Measurements from ENCODE around the gene SYT17.

The SYT17 gene

GRCh38 chr16:19172098-19172780 is 4.2 kb downstream of the SYT17 start:
- Mint-ChIP-seq H3K36me3 (ENCODE audit: low read depth) (no peaks in the 10 kb centered on the region), H3K27me3 (ENCODE audit: low read depth, poor library complexity) (peaks cover 45% of the 10 kb centered on the region), H3K9me3 (no peaks in the 10 kb centered on the region), H3K4me3 (no peak overlapping the region), H3K27ac (no peak overlapping the region), H3K4me1 (peaks cover 6% of the 10 kb centered on the region)
- no peak for TF ChIP-seq CTCF (IDR thresholded peaks at IDR 0.05)
- DNase-seq: no peak

- no peak for DNase-seq
- no peak overlapping the region for H3K4me3 Mint-ChIP-seq
- H3K9me3 Mint-ChIP-seq: no peaks in the 10 kb centered on the region
- H3K27ac Mint-ChIP-seq: no peak overlapping the region
- peaks cover 45% of the 10 kb centered on the region for H3K27me3 Mint-ChIP-seq (ENCODE audit: low read depth, poor library complexity)
- no peak for TF ChIP-seq CTCF (IDR thresholded peaks at IDR 0.05)
- H3K36me3 Mint-ChIP-seq (ENCODE audit: low read depth): no peaks in the 10 kb centered on the region
- H3K4me1 Mint-ChIP-seq: peaks cover 6% of the 10 kb centered on the region
These were observed 5.0 kb downstream of the SYT17 start for GRCh38 chr16:19173059-19173458.

- TF ChIP-seq CTCF (IDR thresholded peaks at IDR 0.05): no peak
- Mint-ChIP-seq H3K4me1 (peaks cover 6% of the 10 kb centered on the region), H3K27me3 (ENCODE audit: low read depth, poor library complexity) (peaks cover 48% of the 10 kb centered on the region), H3K4me3 (no peak overlapping the region), H3K36me3 (ENCODE audit: low read depth) (no peaks in the 10 kb centered on the region), H3K9me3 (no peaks in the 10 kb centered on the region), H3K27ac (peak overlapping the region; percentile 50)
- DNase-seq: no peak
These were observed 5.8 kb downstream of the SYT17 start for GRCh38 chr16:19173649-19174383.

- peaks cover 43% of the 10 kb centered on the region for H3K27me3 Mint-ChIP-seq (ENCODE audit: low read depth, poor library complexity)
- H3K9me3 Mint-ChIP-seq: no peaks in the 10 kb centered on the region
- peaks cover 3% of the 10 kb centered on the region for H3K4me1 Mint-ChIP-seq
- DNase-seq: no peak
- no peak overlapping the region for H3K4me3 Mint-ChIP-seq
- TF ChIP-seq CTCF (IDR thresholded peaks at IDR 0.05): no peak
- no peaks in the 10 kb centered on the region for H3K36me3 Mint-ChIP-seq (ENCODE audit: low read depth)
- no peak overlapping the region for H3K27ac Mint-ChIP-seq
These were observed 6.4 kb downstream of the SYT17 start for GRCh38 chr16:19174478-19174877.

GRCh38 chr16:19175492-19176262 is 7.6 kb downstream of the SYT17 start:
- Mint-ChIP-seq H3K36me3 (ENCODE audit: low read depth) (no peaks in the 10 kb centered on the region), H3K4me3 (no peak overlapping the region), H3K27me3 (ENCODE audit: low read depth, poor library complexity) (peaks cover 31% of the 10 kb centered on the region), H3K9me3 (no peaks in the 10 kb centered on the region), H3K27ac (no peak overlapping the region), H3K4me1 (peaks cover 6% of the 10 kb centered on the region)
- no peak for DNase-seq
- TF ChIP-seq CTCF (IDR thresholded peaks at IDR 0.05): no peak
